ENCODE data around the gene TUBB3. TPM values are rescaled to one million over a fixed set of nuclear protein-coding genes. Genes with fewer than 3 reads are reported as not detected.

Gene TUBB3
- polyA plus RNA-seq, 1 experiment, result 108 TPM

GRCh38 chr16:89898201-89898967 is 24.8 kb upstream of the TUBB3 start:
- Histone ChIP-seq H3K27me3 (ENCODE audit: control insufficient read depth, insufficient read depth, low read length) (no peaks in the 10 kb centered on the region), H3K36me3 (ENCODE audit: control insufficient read depth, insufficient read depth, low read length) (peaks cover 50% of the 10 kb centered on the region), H3K4me3 (ENCODE audit: low read depth, low read length) (no peak overlapping the region)
- DNase-seq (ENCODE audit: low read depth), result no peak
- ChIA-PET POLR2A (no interaction called here), CTCF (interaction anchor here (3.0 kb wide), 1 partner anchor 12 kb away, joined by 9 read pairs; no protein-coding TSS in a partner anchor)
- TF ChIP-seq CTCF (IDR thresholded peaks at IDR 0.05; ENCODE audit: insufficient read depth, low read depth, low read length), result no peak

GRCh38 chr16:89899879-89900481 is 23.2 kb upstream of the TUBB3 start:
- DNase-seq (ENCODE audit: low read depth), result no peak
- TF ChIP-seq CTCF (IDR thresholded peaks at IDR 0.05; ENCODE audit: insufficient read depth, low read depth, low read length), result no peak
- ChIA-PET CTCF (interaction anchor here (3.0 kb wide), 1 partner anchor 11 kb away, joined by 9 read pairs; no protein-coding TSS in a partner anchor), POLR2A (no interaction called here)
- H3K4me3 ChIP-seq (ENCODE audit: low read depth, low read length), result no peak overlapping the region
- peaks cover 47% of the 10 kb centered on the region for H3K36me3 ChIP-seq (ENCODE audit: control insufficient read depth, insufficient read depth, low read length)
- H3K27me3 ChIP-seq (ENCODE audit: control insufficient read depth, insufficient read depth, low read length), result no peaks in the 10 kb centered on the region

GRCh38 chr16:89900885-89901284 is 22.3 kb upstream of the TUBB3 start:
- DNase-seq (ENCODE audit: low read depth), result no peak
- ChIA-PET POLR2A (no interaction called here), CTCF (interaction anchor here (3.0 kb wide), 1 partner anchor 10 kb away, joined by 9 read pairs; no protein-coding TSS in a partner anchor)
- TF ChIP-seq CTCF (IDR thresholded peaks at IDR 0.05; ENCODE audit: insufficient read depth, low read depth, low read length), result no peak
- Histone ChIP-seq H3K36me3 (ENCODE audit: control insufficient read depth, insufficient read depth, low read length) (peaks cover 51% of the 10 kb centered on the region), H3K27me3 (ENCODE audit: control insufficient read depth, insufficient read depth, low read length) (no peaks in the 10 kb centered on the region), H3K4me3 (ENCODE audit: low read depth, low read length) (no peak overlapping the region)

GRCh38 chr16:89902980-89903379 is 20.2 kb upstream of the TUBB3 start:
- TF ChIP-seq CTCF (IDR thresholded peaks at IDR 0.05; ENCODE audit: insufficient read depth, low read depth, low read length), result no peak
- Histone ChIP-seq H3K36me3 (ENCODE audit: control insufficient read depth, insufficient read depth, low read length) (peaks cover 50% of the 10 kb centered on the region), H3K27me3 (ENCODE audit: control insufficient read depth, insufficient read depth, low read length) (no peaks in the 10 kb centered on the region), H3K4me3 (ENCODE audit: low read depth, low read length) (no peak overlapping the region)
- no peak for DNase-seq (ENCODE audit: low read depth)
- CTCF ChIA-PET, result interaction anchor here (0.6 kb wide), 1 partner anchor 13 kb away, joined by 3 read pairs; no protein-coding TSS in a partner anchor
- POLR2A ChIA-PET, result no interaction called here

- H3K4me3 ChIP-seq (ENCODE audit: low read depth, low read length), result no peak overlapping the region
- H3K36me3 ChIP-seq (ENCODE audit: control insufficient read depth, insufficient read depth, low read length), result peaks cover 45% of the 10 kb centered on the region
- H3K27me3 ChIP-seq (ENCODE audit: control insufficient read depth, insufficient read depth, low read length), result no peaks in the 10 kb centered on the region
- DNase-seq (ENCODE audit: low read depth), result no peak
- TF ChIP-seq CTCF (IDR thresholded peaks at IDR 0.05; ENCODE audit: insufficient read depth, low read depth, low read length), result no peak
- ChIA-PET POLR2A (no interaction called here), CTCF (no interaction called here)
These were observed 19.1 kb upstream of the TUBB3 start for GRCh38 chr16:89903908-89904515.

All from BJ (cell line).